Body of pancreas (tissue), 4 donors: Measurements from ENCODE around the gene PPP1R15B.

ENCODE experiments used
- POLR2A ChIP-seq, 3 donors: fragments of 450-650 bp; IDR thresholded peaks; one replicate each; pipeline ENCODE4 v1.6.1; 2016; ENCODE audit warnings: antibody characterized with exemption in 3 of 3, mild to moderate bottlenecking in 2 of 3
- TF ChIP-seq, protein P1 (sequence below), 7 experiments: fragments of 450-650 bp in 4 of 7; fragments of 200-600 bp in 3 of 7; sonication (generic) in 3 of 7; IDR thresholded peaks; one replicate each; pipeline ENCODE4 v1.5.1; 2016 to 2019; ENCODE audit warnings: antibody characterized with exemption in 7 of 7

DNA sequence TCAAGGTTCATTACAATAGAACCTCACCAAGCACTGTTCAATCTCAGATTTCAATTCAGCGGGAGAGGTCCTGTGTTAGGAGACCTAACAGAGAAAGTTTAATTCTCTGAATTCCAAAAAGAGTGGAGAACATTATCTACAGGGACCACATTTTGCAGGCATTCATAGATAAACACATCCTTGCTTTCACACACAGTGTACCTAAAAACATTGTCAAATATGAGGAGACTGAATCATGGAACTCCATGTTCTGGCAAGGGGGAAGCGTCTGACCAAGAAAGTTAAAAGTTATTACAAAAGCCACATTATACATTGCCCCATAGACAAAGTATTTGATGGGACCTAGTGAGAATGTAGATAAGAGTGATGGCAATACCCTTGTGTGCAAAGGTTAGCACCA, 21.1 kb upstream of the PPP1R15B start:
- TF ChIP-seq, protein P1, sequence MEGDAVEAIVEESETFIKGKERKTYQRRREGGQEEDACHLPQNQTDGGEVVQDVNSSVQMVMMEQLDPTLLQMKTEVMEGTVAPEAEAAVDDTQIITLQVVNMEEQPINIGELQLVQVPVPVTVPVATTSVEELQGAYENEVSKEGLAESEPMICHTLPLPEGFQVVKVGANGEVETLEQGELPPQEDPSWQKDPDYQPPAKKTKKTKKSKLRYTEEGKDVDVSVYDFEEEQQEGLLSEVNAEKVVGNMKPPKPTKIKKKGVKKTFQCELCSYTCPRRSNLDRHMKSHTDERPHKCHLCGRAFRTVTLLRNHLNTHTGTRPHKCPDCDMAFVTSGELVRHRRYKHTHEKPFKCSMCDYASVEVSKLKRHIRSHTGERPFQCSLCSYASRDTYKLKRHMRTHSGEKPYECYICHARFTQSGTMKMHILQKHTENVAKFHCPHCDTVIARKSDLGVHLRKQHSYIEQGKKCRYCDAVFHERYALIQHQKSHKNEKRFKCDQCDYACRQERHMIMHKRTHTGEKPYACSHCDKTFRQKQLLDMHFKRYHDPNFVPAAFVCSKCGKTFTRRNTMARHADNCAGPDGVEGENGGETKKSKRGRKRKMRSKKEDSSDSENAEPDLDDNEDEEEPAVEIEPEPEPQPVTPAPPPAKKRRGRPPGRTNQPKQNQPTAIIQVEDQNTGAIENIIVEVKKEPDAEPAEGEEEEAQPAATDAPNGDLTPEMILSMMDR (IDR thresholded peaks at IDR 0.05): no peak
- TF ChIP-seq POLR2A (IDR thresholded peaks at IDR 0.05): no peak
